Measurements from ENCODE around the gene CCDC7. TPM values are rescaled to one million over a fixed set of nuclear protein-coding genes. Genes with fewer than 3 reads are reported as not detected.

Gene CCDC7
- total RNA-seq, 1 donor from 2014 or later, result 9.5 TPM

- Mint-ChIP-seq H3K36me3 (ENCODE audit: insufficient read depth) (peaks cover 50% of the 10 kb centered on the region), H3K27me3 (no peaks in the 10 kb centered on the region), H3K27ac (no peak overlapping the region), H3K4me1 (ENCODE audit: low read depth) (no peaks in the 10 kb centered on the region), H3K4me3 (ENCODE audit: low read depth) (no peak overlapping the region), H3K9me3 (ENCODE audit: low read depth) (peaks cover 6% of the 10 kb centered on the region)
- no peak for TF ChIP-seq CTCF (IDR thresholded peaks at IDR 0.05; ENCODE audit: unreplicated experiment)
- DNase-seq (ENCODE audit: low spot score, unreplicated experiment), result no peak
Measured at GRCh38 chr10:32923134-32923533, 477.2 kb downstream of the CCDC7 start.

GRCh38 chr10:32923849-32924248, 477.9 kb downstream of the CCDC7 start:
- peaks cover 4% of the 10 kb centered on the region for H3K9me3 Mint-ChIP-seq (ENCODE audit: low read depth)
- H3K36me3 Mint-ChIP-seq (ENCODE audit: insufficient read depth), result peaks cover 47% of the 10 kb centered on the region
- no peaks in the 10 kb centered on the region for H3K4me1 Mint-ChIP-seq (ENCODE audit: low read depth)
- no peaks in the 10 kb centered on the region for H3K27me3 Mint-ChIP-seq
- no peak for TF ChIP-seq CTCF (IDR thresholded peaks at IDR 0.05; ENCODE audit: unreplicated experiment)
- no peak for DNase-seq (ENCODE audit: low spot score, unreplicated experiment)
- H3K27ac Mint-ChIP-seq, result peak overlapping the region; percentile 43
- no peak overlapping the region for H3K4me3 Mint-ChIP-seq (ENCODE audit: low read depth)

Other genes with a start within 250 kb of the CCDC7 start
- 59.5 and 61.6 TPM in 2 replicates for gene EPC1, start 99.0 kb upstream of the CCDC7 start, total RNA-seq